ENCODE data around the gene LYZL1.

LYZL1 gene

GRCh38 chr10:29345910-29346209, 57.0 kb downstream of the LYZL1 start:
- TF ChIP-seq POLR2AphosphoS5 (IDR thresholded peaks at IDR 0.05; ENCODE audit: low read depth, low read length), result no peak
- no peak for TF ChIP-seq SIN3A (IDR thresholded peaks at IDR 0.05; ENCODE audit: borderline replicate concordance, insufficient read depth, low read length)
- TF ChIP-seq FOXP2 (optimal IDR thresholded peaks at IDR 0.05; ENCODE audit: borderline replicate concordance, extremely low read depth, extremely low read length, insufficient read depth), result no peak
- TF ChIP-seq REST (IDR thresholded peaks at IDR 0.05; ENCODE audit: insufficient read depth in 1 of 2, low read depth in 2 of 2, low read length in 2 of 2), result no peak
- no peak for TF ChIP-seq TAF1 (IDR thresholded peaks at IDR 0.05; ENCODE audit: borderline replicate concordance, insufficient read depth, low read length)

GRCh38 chr10:29346296-29347001, 57.6 kb downstream of the LYZL1 start:
- TF ChIP-seq TAF1 (IDR thresholded peaks at IDR 0.05; ENCODE audit: borderline replicate concordance, insufficient read depth, low read length), result no peak
- TF ChIP-seq POLR2AphosphoS5 (IDR thresholded peaks at IDR 0.05; ENCODE audit: low read depth, low read length), result no peak
- TF ChIP-seq SIN3A (IDR thresholded peaks at IDR 0.05; ENCODE audit: borderline replicate concordance, insufficient read depth, low read length), result no peak
- no peak for TF ChIP-seq REST (IDR thresholded peaks at IDR 0.05; ENCODE audit: insufficient read depth in 1 of 2, low read depth in 2 of 2, low read length in 2 of 2)
- TF ChIP-seq FOXP2 (optimal IDR thresholded peaks at IDR 0.05; ENCODE audit: borderline replicate concordance, extremely low read depth, extremely low read length, insufficient read depth), result no peak

- TF ChIP-seq SIN3A (IDR thresholded peaks at IDR 0.05; ENCODE audit: borderline replicate concordance, insufficient read depth, low read length) (no peak), POLR2AphosphoS5 (IDR thresholded peaks at IDR 0.05; ENCODE audit: low read depth, low read length) (no peak), FOXP2 (optimal IDR thresholded peaks at IDR 0.05; ENCODE audit: borderline replicate concordance, extremely low read depth, extremely low read length, insufficient read depth) (no peak)
Observed at GRCh38 chr10:29348836-29349235, 60.0 kb downstream of the LYZL1 start.

GRCh38 chr10:29353305-29353704, 64.4 kb downstream of the LYZL1 start:
- TF ChIP-seq SIN3A (IDR thresholded peaks at IDR 0.05; ENCODE audit: borderline replicate concordance, insufficient read depth, low read length) (no peak), REST (IDR thresholded peaks at IDR 0.05; ENCODE audit: insufficient read depth in 1 of 2, low read depth in 2 of 2, low read length in 2 of 2) (no peak), POLR2AphosphoS5 (IDR thresholded peaks at IDR 0.05; ENCODE audit: low read depth, low read length) (no peak), TAF1 (IDR thresholded peaks at IDR 0.05; ENCODE audit: borderline replicate concordance, insufficient read depth, low read length) (no peak), FOXP2 (optimal IDR thresholded peaks at IDR 0.05; ENCODE audit: borderline replicate concordance, extremely low read depth, extremely low read length, insufficient read depth) (no peak)

- TF ChIP-seq FOXP2 (optimal IDR thresholded peaks at IDR 0.05; ENCODE audit: borderline replicate concordance, extremely low read depth, extremely low read length, insufficient read depth) (no peak), REST (IDR thresholded peaks at IDR 0.05; ENCODE audit: insufficient read depth in 1 of 2, low read depth in 2 of 2, low read length in 2 of 2) (no peak), TAF1 (IDR thresholded peaks at IDR 0.05; ENCODE audit: borderline replicate concordance, insufficient read depth, low read length) (no peak), SIN3A (IDR thresholded peaks at IDR 0.05; ENCODE audit: borderline replicate concordance, insufficient read depth, low read length) (no peak), POLR2AphosphoS5 (IDR thresholded peaks at IDR 0.05; ENCODE audit: low read depth, low read length) (no peak)
Observed at GRCh38 chr10:29353887-29354561, 65.2 kb downstream of the LYZL1 start.

Data from PFSK-1 (cell line).